AG04449 (cell line): ENCODE measurements around the gene FAM168A.

Source experiments
- CTCF ChIA-PET: fragments of 350-600 bp; formaldehyde crosslinking; extraction: SDS; loops from one replicate; lab custom pipeline; 2021; ENCODE audit warnings: antibody characterized with exemption; lab: Yijun Ruan, JAX
- POLR2A ChIA-PET: fragments of 400-600, 350-600 bp; formaldehyde crosslinking; extraction: SDS; loops from one replicate; lab custom pipeline; 2020; ENCODE audit warnings: antibody characterized with exemption, inconsistent platforms; lab: Yijun Ruan, JAX
- DNase-seq: peaks from one replicate; pipeline ENCODE4 v3.0.0-alpha.2; 2010; ENCODE audit warnings: low read depth, low spot score
- H3K4me3 ChIP-seq: 2 replicates; pipeline ENCODE4 v1.5.1; 2011; ENCODE audit warnings: low read depth, mild to moderate bottlenecking, control low read depth, low read length
- CTCF ChIP-seq: IDR thresholded peaks from one replicate; pipeline ENCODE4 v1.5.1; 2011; ENCODE audit warnings: mild to moderate bottlenecking, moderate library complexity, low read length, control low read depth, inconsistent platforms; ENCODE audit not compliant: insufficient read depth; ENCODE audit errors: missing control alignments

FAM168A gene

DNA sequence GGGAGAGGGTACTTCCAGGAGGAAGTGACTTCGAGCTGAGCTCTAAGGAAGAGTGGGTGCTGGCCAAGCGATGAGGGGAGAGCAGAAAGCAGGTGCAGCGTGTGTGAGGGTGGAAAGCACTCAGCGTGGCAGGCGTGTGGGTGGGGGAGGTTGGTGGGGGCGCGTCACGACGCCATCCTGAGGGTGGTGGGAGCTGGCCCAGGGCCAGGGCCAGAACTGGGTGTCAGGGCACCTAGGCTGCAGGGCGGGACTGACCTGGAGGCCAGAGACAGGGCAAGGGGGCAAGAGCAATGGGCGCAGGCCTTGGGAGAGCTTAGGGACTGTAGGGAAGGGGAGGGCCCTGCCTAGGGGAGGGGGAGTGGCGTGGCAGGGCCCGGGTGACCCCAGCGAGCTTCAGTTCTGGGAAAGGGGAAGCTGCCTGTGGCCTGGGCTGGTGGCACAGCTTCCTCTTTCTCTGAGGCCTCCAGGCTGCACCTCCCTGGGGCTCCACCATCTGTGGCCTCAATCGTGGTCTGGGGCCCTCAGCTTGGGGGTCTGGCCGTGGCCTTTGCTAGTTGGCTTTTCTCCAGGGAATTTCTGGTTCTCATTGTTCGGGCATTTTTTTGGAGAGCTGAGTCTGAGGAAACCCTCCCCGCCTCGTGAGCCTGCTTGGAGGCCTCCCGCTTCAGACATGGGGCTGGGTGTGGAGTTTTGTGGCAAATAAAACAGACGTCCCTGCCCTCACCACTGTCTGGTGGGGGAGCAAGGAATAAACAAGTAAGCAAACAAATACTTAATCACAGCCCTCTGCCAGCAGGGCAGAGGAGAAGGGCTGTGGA, 212.8 kb downstream of the FAM168A start:
- ChIA-PET POLR2A (interaction anchor here (1.0 kb wide), 1 partner anchor 8 kb away, joined by 3 read pairs; no protein-coding TSS in a partner anchor), CTCF (interaction anchor here (1.0 to 6.9 kb wide), 9 partner anchors 9 to 276 kb away, joined by 3 to 39 read pairs (median 7); no protein-coding TSS in a partner anchor)
- TF ChIP-seq CTCF = no peak
- DNase-seq = no peak
- H3K4me3 ChIP-seq = no peak overlapping the region

GRCh38 chr11:73384531-73384871, 213.4 kb downstream of the FAM168A start:
- ChIA-PET POLR2A (no interaction called here), CTCF (interaction anchor here (1.5 to 6.9 kb wide), 7 partner anchors 9 to 277 kb away, joined by 4 to 39 read pairs (median 9); no protein-coding TSS in a partner anchor)
- H3K4me3 ChIP-seq = no peak overlapping the region
- TF ChIP-seq CTCF = no peak
- DNase-seq = no peak

- TF ChIP-seq CTCF = no peak
Measured at GRCh38 chr11:73384125-73384441, 213.8 kb downstream of the FAM168A start.

GRCh38 chr11:73383249-73384124, 214.4 kb downstream of the FAM168A start:
- no peak for TF ChIP-seq CTCF
- CTCF ChIA-PET = interaction anchor here (0.7 to 6.9 kb wide), 11 partner anchors 9 to 277 kb away, joined by 3 to 39 read pairs (median 5); no protein-coding TSS in a partner anchor
- no peak for DNase-seq
- POLR2A ChIA-PET = no interaction called here
- H3K4me3 ChIP-seq = no peak overlapping the region

More at GRCh38 chr11:73384125-73384441, 213.8 kb downstream of the FAM168A start:
- no peak for DNase-seq
- ChIA-PET POLR2A (no interaction called here), CTCF (interaction anchor here (1.5 to 6.9 kb wide), 5 partner anchors 10 to 277 kb away, joined by 5 to 39 read pairs (median 9); no protein-coding TSS in a partner anchor)
- H3K4me3 ChIP-seq = no peak overlapping the region

DNA sequence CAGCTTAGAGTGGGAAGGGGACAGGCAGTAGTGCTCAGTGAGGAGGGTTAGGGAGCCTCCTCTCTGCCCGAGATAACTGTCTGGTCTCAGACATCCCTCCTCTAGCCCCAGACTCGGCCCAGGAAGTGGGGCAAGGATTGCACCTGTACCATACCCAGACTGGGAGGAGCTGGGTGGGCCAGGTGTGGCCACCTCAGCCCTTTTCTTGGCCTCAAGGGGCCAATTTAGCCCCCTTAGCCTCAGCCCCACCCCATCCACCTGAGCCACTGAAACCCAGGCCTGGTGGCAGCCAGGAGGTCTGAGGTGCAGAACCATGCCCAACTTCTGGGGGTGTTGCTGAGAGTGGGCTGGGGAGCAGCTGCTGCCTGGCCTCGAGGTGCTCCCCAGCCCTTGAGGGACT, 215.2 kb downstream of the FAM168A start:
- ChIA-PET POLR2A (no interaction called here), CTCF (interaction anchor here (1.0 to 6.9 kb wide), 9 partner anchors 9 to 278 kb away, joined by 3 to 39 read pairs (median 5); no protein-coding TSS in a partner anchor)
- no peak overlapping the region for H3K4me3 ChIP-seq
- no peak for DNase-seq
- TF ChIP-seq CTCF = no peak

- ChIA-PET POLR2A (no interaction called here), CTCF (interaction anchor here (1.5 to 6.9 kb wide), 7 partner anchors 10 to 278 kb away, joined by 3 to 39 read pairs (median 6); no protein-coding TSS in a partner anchor)
Measured at GRCh38 chr11:73382183-73382582, 215.7 kb downstream of the FAM168A start.

More at GRCh38 chr11:73382183-73382582, 215.7 kb downstream of the FAM168A start:
- no peak overlapping the region for H3K4me3 ChIP-seq
- TF ChIP-seq CTCF = no peak
- no peak for DNase-seq
